HG03520 (cell line): Measurements from ENCODE around the gene CBX7.
A peak's percentile ranks its signal among the peaks of the same experiment; 100 is the strongest.

Experiments
- ATAC-seq: cut with Tn5 transposase; IDR thresholded peaks from one replicate; pipeline ENCODE4 v1.9.1; 2021; ENCODE audit warnings: mild to moderate bottlenecking, moderate library complexity; ENCODE audit not compliant: unreplicated experiment

CBX7 gene

DNA sequence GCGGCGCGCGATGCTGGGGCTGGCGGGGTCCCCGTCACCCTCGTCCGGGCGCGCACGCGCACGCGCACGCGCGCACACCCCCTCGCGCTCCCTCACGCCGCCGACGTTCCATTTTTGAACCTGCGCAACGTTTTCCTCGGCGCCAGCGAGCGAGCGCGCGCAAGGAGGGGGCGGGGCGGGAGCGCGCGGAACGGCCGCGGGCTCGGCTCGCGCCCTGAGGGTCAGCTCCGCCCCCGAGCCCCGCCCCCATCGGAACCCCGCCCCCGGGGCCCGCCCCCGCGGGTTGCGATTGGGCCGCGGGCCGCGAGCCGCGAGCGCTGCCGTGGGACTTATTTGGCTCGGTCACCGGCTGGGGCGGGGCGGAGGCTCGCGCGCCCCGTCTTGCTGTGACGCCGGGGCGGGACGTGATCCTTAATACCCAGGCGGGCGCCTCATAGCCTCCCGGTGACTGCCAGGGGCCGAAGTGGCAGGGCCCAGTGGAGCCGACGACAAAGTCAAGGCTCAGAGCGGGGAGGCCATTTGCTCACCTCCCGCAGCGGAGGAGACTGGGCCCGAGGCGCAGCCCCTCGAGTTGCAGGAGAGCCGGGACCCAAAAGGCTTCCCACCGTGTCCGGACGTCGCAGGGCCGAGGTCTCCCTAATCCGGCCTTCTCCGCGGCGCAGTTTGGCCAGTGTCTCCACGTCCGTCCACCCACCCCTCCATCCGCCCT, at the start of gene CBX7:
TSS of gene CBX7 (minus strand) at position 170 of the 709 bp plus-strand sequence. CDS start 236 bp downstream, outside the sequence.
- ATAC-seq, result peak; percentile 66

- ATAC-seq, result no peak
These were observed 45.1 kb upstream of the CBX7 start for GRCh38 chr22:39197578-39197977.

DNA sequence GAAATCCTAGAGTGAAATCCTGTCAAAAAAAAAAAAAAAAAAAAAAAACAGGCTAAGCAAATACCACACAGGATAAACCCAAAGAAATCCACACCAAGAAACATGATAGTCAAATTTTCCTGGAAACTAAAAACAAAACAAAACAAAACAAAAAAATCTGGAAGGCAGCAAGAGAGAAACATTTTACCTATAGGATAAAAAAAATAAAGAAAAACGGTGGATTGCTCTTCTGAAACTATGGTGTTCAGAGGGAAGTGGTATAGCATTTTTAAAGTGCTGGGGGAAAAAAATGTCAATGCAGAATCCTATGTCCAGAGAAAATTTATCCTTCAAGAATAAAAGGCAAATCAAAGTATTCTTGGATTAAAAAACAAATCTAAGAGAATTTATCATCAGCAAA, 41.6 kb upstream of the CBX7 start:
- no peak for ATAC-seq

- ATAC-seq, result no peak
These were observed 36.3 kb upstream of the CBX7 start for GRCh38 chr22:39188809-39189208.

DNA sequence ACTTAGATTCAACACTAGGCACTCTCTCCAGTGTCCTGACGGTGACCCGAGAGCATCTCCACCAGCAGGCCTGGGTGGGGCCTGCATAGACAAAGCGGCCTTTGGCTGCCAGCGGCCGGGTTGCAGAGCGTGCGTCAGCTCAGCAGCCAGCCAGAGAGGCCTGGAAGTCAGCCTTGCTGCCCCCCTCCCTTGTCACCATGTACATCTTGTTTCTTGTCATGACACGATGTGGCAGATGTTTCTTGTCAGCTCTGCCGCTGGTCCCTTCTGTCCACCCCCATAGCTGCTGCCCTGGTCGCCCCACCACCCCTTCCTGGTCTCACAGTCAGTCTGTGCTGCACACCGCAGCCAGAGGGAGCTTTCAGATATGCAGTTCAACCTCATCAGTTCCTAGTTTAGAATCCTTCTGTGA, 33.1 kb upstream of the CBX7 start:
- ATAC-seq, result no peak

DNA sequence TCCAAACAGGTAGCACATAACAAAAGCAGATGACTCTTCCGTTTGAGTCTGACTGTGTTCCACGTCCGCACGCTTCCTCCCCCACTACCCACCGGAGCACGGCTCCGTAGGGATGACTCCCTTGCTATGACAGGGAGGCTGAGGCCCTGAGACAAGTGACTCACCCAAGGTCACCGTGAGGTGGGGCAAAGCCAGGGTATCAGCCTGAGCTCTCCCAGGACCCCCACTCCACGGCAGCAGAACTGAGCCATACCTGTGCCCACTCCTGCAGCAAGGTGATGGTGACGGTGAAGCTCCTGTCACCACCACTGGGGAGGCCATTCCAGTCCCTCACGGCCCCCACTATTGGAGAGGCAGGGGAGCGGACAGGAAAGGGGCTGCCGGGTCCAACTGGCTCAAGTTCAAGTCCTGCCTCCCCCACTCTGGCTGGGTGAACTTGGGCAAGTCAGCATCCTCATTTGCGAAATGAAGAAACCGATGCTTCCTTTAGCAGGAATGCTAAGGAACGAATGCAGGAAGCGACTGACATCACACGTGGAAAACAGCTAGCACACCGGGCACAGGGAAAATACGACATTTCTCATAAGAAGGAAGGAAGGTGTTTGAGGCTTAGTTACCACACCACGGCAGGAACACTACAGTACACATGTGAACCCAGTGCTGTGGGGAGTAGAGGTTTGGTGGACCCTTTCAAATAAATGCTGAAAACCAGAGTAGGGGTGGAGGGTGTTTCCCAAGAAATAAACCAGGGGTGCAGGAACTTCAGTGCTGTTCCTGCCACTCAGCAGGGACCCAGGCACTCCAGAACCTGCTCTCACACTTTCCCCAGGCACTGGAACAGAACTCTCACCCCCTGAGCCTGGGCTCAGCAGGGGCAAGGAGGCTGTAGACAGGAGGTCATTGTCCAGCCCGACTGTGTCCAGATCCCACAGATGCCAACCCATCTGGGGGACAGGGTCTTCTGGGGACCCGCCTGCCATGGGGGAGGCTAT, 32.4 kb upstream of the CBX7 start:
- ATAC-seq, result no peak

DNA sequence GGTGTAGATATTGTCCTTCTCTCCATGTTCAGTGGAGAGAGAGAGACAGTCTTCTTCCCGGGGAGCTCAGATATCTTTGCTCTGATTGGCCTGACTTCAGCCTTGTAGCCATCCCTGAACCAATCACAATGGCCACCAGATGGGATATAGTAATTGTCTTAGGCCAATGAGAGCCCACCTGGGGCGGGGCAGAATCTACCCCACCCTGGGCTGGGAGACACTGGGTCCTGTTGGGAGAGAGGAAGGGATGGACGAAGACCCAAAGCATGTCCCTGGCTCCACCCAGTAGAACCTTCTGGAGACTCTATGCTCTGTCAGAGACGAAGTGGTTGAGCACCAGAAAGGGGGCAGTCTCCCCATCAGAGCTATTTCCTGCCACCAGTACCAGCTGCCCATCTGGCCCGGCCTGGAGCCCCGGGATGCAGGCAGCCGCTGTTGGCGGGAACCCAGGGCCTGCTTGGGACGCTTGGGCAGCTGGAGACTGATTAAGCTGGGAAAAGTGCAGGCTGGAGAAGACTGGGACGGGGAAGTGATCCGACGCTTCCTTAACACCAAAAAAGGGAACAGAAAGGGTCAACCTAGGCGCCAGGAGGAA, 31.6 kb upstream of the CBX7 start:
- no peak for ATAC-seq

GRCh38 chr22:39182478-39183030, 30.1 kb upstream of the CBX7 start:
- ATAC-seq, result no peak

- ATAC-seq, result no peak
These were observed 29.3 kb upstream of the CBX7 start for GRCh38 chr22:39181778-39182177.

- ATAC-seq, result no peak
These were observed 28.9 kb upstream of the CBX7 start for GRCh38 chr22:39181356-39181755.

GRCh38 chr22:39179841-39180335, 27.4 kb upstream of the CBX7 start:
- ATAC-seq, result no peak

- no peak for ATAC-seq
These were observed 26.9 kb upstream of the CBX7 start for GRCh38 chr22:39179401-39179827.

DNA sequence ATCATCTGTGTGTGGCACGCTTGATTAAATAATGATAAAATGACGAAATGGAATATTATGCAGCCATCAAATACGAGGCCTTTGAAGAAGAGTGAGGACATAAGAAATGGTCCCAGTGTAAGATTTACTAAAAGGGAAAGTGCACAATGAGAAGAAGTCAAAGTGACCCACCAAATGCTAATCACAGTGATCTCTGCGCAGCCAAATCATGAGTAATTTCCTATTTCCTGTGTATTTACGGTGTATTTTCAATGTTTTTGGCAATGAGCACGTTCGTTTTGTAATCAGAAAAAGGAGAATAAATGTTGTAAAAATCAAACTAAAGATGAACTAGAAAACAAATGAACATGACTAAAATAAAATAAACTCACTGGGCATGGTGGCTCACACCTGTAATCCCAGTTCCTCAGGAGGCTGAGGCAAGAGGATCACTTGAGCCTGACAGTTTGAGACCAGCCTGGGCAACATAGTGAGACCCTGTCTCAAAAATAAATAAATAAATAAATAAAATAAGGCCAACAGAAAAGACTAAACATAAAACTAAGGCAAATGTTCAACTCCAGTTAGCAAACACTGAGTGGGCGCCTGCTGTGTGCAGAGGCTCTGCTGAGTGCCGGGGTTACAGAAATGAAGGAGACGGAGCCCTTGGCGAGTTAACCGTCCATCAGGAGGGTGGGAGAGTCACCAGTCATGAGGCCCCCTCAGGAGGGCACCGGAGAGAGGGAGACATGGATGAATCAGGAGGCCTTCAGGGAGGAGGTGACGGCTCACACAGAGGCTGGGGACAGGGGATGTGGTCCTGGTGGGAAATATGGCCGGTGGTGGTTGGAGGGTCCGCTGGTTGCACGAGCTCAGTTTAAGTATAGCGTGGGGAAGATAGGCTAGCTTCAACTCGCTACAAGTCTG, 26.0 kb upstream of the CBX7 start:
- no peak for ATAC-seq

DNA sequence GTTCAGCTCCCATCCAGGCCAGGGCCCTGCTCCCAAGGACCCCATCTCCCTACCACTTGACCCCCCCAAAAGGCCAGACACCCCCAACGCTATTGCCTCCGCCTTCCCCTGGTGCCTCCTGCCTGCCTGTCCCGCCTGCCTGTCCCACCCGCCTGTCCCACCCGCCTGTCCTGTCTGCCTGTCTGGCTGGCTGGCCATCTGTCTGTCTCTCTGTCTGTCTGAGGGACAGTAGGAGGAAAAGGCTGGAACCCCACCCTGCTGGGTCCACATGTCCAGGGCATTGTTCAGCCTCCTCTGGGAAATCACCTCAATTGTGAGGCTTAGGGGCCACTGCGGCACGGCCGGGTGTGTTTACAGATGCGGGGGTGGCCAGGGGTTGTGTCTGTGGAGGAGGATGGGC, 25.3 kb upstream of the CBX7 start:
- ATAC-seq, result no peak

- no peak for ATAC-seq
These were observed 24.9 kb upstream of the CBX7 start for GRCh38 chr22:39177456-39177775.

GRCh38 chr22:39176714-39177455, 24.4 kb upstream of the CBX7 start:
- no peak for ATAC-seq

DNA sequence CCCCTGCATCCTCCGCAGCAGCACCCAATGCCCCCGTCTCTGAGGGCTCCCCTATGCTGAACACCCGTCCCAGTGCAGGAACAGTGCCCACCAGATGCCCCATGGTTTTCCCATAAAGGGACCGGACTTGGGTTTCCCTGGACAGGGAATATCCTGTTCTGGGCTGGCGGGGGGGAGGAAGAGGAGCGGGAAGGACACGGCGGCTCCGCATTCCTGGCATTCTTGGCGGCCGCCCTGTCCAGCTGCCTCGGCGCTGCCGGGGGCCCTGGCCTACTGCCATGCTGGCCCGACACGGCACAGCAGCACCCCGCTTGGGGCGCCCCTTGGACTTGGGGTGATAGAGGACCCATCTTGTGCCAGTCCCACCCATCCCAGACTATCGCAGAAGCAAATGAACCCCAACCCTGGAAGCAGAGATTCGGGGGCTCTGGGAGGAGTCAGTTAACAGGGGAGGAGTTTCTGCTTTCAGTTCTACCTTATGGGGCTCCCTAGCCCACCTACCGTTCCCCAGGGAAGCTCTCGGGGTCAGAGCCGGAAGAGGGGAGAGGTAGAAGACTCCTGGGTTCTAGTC, 23.7 kb upstream of the CBX7 start:
- ATAC-seq, result no peak

DNA sequence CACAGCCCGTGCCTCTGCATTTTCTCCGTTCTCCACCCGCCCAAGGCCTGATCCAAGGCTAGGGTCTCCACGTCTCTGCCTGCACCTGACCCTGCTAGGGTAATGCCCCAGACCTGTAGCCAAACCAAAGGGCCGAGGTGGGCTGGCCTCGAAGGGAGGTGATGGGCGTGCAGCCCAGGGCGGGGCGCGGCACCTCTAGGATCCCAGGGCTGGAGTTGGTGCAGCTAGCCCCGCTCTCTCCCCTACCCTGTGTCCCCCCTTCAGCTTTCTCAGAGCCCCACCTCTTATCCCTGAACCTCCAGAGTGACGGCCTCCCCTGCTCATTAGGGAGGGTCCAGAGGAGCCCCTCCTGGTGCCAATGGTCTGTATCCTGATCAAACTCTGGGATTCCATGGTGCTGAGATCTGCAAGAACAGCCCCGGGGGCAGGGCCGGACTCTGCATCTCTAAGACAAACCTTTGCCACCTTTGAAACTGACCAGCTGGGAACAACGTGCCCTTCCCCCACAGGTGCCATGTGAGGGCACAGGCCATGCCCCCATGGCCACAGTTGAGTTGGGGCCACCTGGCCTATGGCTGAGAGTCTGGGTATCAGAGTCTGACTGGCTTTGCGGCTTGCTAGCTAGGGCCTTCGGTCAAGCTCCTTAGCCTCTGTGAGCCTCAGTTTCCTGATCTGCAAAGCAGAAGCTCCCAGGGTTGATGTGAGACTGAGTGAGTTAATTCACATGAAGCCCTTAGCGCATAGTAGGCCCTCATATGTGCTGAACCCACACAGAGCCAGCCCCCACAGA, 23.1 kb upstream of the CBX7 start:
- ATAC-seq, result no peak
